Cardiac fibroblast (primary cell): ENCODE data around the gene TIGD3.
A peak's percentile ranks its signal among the peaks of the same experiment; 100 is the strongest.

Experiments used
- DNase-seq, 2 donors: peaks; one replicate each; pipeline versions ENCODE4 v3.0.0 to v3.0.0-alpha.2; 2010; ENCODE audit warnings: low read depth in 2 of 2
- H3K4me3 ChIP-seq, 2 donors: replicated peaks in 1 of 2; 1 replicate in 1 of 2; 2 replicates in 1 of 2; pipeline ENCODE4 v1.5.1; 2011; ENCODE audit warnings: low read depth in 2 of 2, low read length in 2 of 2, mild to moderate bottlenecking in 2 of 2, moderate library complexity in 1 of 2
- TF ChIP-seq, protein P1 (sequence below): IDR thresholded peaks from one replicate; pipeline ENCODE4 v1.5.1; 2011; ENCODE audit warnings: low read depth, mild to moderate bottlenecking, low read length, inconsistent platforms

The TIGD3 gene

DNA sequence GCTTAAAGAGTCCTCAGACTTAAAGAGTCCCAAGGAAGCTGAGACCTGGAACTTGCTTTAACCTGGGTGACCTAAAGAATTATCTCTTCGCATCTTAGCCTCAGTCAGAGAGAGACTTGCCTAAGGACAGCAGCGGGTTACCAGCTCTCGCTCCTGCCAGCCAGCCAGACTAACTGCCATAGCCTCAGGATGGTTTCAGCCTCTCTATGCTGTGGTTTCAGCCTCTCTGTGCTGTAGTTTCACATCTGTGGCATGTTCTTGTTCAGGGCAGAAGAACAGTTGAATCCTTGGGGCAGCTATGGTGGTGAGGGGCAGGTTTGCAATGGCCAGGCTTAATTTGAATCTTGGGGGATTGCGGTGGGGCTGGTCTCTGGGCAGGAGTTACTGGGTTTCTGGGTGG lies 34.2 kb downstream of the TIGD3 start:
- peak overlapping the region in 1 of 2 donors; percentile 21 for H3K4me3 ChIP-seq
- TF ChIP-seq, protein P1, sequence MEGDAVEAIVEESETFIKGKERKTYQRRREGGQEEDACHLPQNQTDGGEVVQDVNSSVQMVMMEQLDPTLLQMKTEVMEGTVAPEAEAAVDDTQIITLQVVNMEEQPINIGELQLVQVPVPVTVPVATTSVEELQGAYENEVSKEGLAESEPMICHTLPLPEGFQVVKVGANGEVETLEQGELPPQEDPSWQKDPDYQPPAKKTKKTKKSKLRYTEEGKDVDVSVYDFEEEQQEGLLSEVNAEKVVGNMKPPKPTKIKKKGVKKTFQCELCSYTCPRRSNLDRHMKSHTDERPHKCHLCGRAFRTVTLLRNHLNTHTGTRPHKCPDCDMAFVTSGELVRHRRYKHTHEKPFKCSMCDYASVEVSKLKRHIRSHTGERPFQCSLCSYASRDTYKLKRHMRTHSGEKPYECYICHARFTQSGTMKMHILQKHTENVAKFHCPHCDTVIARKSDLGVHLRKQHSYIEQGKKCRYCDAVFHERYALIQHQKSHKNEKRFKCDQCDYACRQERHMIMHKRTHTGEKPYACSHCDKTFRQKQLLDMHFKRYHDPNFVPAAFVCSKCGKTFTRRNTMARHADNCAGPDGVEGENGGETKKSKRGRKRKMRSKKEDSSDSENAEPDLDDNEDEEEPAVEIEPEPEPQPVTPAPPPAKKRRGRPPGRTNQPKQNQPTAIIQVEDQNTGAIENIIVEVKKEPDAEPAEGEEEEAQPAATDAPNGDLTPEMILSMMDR: no peak
- DNase-seq: no peak

DNA sequence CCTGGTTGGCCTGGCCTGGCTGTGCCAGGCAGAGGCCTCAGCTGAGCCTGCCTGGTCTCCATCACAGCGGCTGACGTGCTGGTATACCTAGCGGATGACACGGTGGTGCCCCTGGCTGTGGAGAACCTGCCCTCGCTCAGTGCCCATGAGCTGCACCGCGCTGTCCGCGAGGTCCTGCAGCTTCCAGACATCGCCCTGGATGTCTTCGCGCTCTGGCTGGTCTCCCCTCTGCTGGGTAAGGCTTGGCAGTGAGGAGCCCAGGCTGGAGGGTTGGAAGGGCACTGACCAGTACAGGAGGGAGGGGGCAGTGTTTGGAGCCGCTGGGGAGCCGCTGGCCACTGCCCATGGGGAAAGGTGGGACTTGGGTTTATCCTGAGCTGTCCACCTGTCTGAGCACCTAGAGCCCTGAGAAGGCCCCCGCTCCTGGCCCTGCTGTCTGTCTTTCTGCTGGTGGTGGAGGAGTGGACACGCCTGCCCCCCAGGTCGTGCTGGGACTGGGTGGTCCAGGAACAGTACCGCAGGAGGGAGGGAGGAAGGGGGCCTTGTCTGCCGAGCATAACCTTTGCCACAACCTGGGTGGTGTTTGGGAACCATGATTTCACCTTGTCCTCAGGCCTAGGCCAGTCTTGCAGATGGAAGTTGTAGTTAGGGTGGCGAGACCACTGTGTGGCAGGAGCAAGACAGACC lies 34.9 kb downstream of the TIGD3 start:
- TF ChIP-seq, protein P1: no peak
- DNase-seq: no peak
- peak overlapping the region in 1 of 2 donors; percentile 3 for H3K4me3 ChIP-seq

DNA sequence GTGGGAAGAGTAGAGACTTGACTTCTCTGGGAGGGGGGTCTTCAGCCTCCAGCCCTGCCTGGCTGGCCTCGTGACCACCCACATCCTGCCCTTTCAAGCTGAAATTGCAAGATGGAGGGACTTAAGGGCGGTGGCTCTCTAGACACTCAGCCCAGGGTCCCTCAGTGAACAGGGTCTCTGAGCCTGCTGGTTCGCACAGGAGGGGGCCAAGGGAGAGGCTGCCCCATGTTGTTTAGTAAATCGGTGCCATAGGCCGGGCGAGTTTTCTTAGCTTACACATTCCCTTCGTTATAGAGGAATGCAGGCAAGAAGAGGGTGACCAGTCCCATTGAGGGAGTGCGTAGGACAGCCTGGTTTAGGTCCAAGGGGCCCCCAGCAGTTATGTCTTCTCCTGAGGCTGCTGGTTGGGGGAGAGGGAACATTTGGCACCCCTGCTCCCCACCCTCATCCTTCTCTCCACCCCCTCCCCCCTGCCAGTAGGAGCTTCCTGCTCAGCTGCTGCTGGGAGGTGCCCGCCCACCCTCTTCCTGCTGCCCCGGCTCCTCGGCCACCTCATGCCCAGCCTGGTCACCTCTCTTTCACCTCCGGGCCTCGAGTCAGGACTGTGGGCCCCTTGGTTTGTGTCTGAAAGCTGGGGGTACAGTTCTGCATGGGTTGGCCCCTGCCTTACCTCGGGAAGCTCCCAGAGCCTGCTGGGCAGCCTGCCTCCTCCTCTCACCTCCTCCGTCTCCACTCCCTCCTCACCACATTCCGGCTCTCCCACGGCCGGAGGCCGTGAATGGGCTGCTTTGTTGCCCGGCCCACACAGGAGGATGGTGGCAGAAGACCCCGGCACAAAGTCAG lies 35.8 kb downstream of the TIGD3 start:
- TF ChIP-seq, protein P1: no peak
- DNase-seq: peak in 1 of 2 donors; percentile 45
- H3K4me3 ChIP-seq: peak overlapping the region; percentile 18 to 21

DNA sequence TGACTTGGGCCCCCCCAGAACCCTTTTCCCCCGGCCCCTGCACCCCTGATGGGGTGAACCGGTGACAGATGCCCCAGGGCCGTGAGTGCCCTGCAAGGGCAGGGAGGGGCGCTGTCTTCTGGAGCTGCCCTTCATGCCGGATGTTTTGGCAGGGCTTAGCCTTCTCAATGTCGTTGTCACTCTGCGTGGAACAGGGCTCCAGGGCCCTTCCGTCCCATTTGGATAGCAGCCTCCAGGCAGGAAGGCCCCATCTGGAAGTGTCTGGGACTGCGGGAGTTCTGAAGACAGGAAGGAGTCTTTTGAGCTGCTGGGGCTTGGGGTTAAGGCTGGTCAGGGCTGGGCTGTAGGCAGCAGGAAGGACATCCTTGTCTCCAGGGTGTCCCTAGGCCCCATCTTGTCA lies 36.4 kb downstream of the TIGD3 start:
- peak overlapping the region; percentile 15 to 18 for H3K4me3 ChIP-seq
- TF ChIP-seq, protein P1: peak; percentile 9
- peak; percentile 39 to 42 for DNase-seq

DNA sequence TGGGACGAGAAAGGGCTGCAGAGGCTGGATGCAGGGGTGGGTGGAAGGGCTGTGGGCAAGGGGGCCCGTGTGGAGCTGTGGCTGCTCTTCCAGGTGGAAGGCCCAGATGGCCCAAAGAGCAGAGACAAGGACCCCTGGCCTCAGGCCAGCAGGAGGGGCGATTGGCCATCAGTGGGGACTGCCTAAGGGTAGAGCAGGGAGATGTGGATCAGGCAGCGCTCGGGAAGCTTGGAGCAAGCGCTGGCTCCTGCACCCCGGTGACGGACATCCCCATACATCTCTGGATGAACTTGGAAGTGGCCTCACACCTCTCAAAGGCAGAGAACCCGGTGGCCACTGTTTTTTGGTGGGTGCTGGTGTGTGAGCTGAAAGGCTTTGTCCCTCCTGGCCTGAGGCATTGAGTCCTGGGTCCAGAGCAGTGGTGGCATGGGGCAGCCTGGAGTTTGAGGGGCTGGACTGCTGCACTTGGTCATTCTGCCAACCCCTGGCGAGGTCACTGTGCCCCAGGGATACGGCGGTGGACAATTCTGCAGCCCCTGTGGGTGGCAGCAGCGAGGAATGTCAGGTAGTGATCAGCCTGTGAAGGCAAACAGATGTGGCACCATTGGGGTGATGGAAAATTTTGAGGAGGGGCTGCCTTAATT lies 37.8 kb downstream of the TIGD3 start:
- TF ChIP-seq, protein P1: no peak
- no peak overlapping the region for H3K4me3 ChIP-seq
- DNase-seq: no peak

DNA sequence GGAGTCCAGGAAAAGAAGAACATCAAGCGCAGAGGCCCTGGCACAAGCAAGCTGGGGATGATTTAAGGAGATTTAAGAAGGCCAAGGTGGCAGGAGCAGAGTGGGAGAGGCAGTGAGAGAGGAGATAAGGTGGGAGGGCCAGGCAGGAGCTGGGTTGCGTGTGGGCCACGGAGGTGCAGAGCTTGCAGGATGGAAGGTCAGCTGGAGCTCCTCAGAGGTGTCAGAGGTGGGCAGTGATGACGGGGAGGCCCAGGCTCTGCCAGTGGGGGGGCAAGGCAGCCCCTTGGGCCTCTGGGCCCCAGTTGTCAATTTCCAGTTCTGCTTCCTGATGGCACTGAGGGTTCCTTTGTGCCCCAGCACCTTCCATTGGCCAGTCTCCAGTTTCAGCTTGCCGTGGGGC lies 38.3 kb downstream of the TIGD3 start:
- no peak for DNase-seq

More for the DNA sequence above, 38.3 kb downstream of the TIGD3 start:
- TF ChIP-seq, protein P1: no peak
- no peak overlapping the region for H3K4me3 ChIP-seq
